HFFc6 (cell line): ENCODE results near the gene FBXO5. TPM values are rescaled to one million over a fixed set of nuclear protein-coding genes. Genes with fewer than 3 reads are reported as not detected.

Experiments
- DNase-seq: peaks from one replicate; pipeline ENCODE4 v3.0.0-alpha.2; 2018
- H3K27ac Mint-ChIP-seq: 2 replicates; pipeline ENCODE4 v1.8.0; 2020; ENCODE audit warnings: mild to moderate bottlenecking, mixed read lengths
- H3K27me3 Mint-ChIP-seq: 2 replicates; pipeline ENCODE4 v1.8.0; 2021; ENCODE audit warnings: mild to moderate bottlenecking, moderate library complexity, mixed read lengths; ENCODE audit not compliant: insufficient read depth
- H3K36me3 Mint-ChIP-seq: 2 replicates; pipeline ENCODE4 v1.8.0; 2021; ENCODE audit warnings: low read depth, mixed read lengths
- H3K4me1 Mint-ChIP-seq: 2 replicates; pipeline ENCODE4 v1.8.0; 2020; ENCODE audit warnings: low read depth, mixed read lengths
- H3K4me3 Mint-ChIP-seq: 2 replicates; pipeline ENCODE4 v1.8.0; 2020; ENCODE audit warnings: mild to moderate bottlenecking, moderate library complexity, mixed read lengths
- H3K9me3 Mint-ChIP-seq: 2 replicates; pipeline ENCODE4 v1.8.0; 2020; ENCODE audit warnings: mild to moderate bottlenecking, mixed read lengths
- CTCF ChIP-seq: fragments of 200-600 bp; sonication (generic); IDR thresholded peaks from 2 replicates; pipeline ENCODE4 v1.5.0; 2021; ENCODE audit warnings: antibody characterized with exemption, mild to moderate bottlenecking
- long read RNA-seq: library from polyadenylated mRNA; unstranded; transcript quantifications from one replicate; pipeline ENCODE4 v2.0.0, GENCODE V29; 2019
- total RNA-seq, 6 experiments: library from RNA; stranded (reverse); fragmentation: NEBNext Ultra II Directional; extraction: Animal tissue kit (Norgen Biotek cat#: 25700); gene quantifications; 2 replicates in 1 of 6; 3 replicates in 5 of 6; pipeline ENCODE4 v1.2.3, GENCODE V29; 2021

Gene FBXO5
- 10 to 100 TPM; 12.7 to 26.9 (median 23.7) TPM for total RNA-seq
- long read RNA-seq, transcript FBXO5-201 (5 exons, 2,037 nt) = major isoform, 8 of 13 reads
- long read RNA-seq, partial matches to known transcripts = 2 of 13 reads
- long read RNA-seq, other reads (novel, unspliced or antisense) = 0 of 13 reads

GRCh38 chr6:152982904-152983636 is at the start of gene FBXO5:
Gene FBXO5, minus strand, starts transcription at chr6:152983041. Its CDS starts 82 bp downstream, at chr6:152982959.
- peaks cover 7% of the 10 kb centered on the region for H3K36me3 Mint-ChIP-seq
- peak within 1 kb of the TSS; percentile 100 for H3K27ac Mint-ChIP-seq
- peaks cover 1% of the 10 kb centered on the region for H3K27me3 Mint-ChIP-seq
- H3K4me3 Mint-ChIP-seq = peak within 1 kb of the TSS; percentile 99
- peaks cover 46% of the 10 kb centered on the region for H3K4me1 Mint-ChIP-seq
- DNase-seq = peak; percentile 96
- H3K9me3 Mint-ChIP-seq = no peaks in the 10 kb centered on the region
- no peak for TF ChIP-seq CTCF

- peak; percentile 84 for TF ChIP-seq CTCF
- Mint-ChIP-seq H3K36me3 (no peaks in the 10 kb centered on the region), H3K27ac (no peak overlapping the region), H3K9me3 (no peaks in the 10 kb centered on the region), H3K4me3 (no peak overlapping the region), H3K27me3 (no peaks in the 10 kb centered on the region; the same call in 1 of the 2 replicates), H3K4me1 (peaks cover 19% of the 10 kb centered on the region)
- peak; percentile 56 for DNase-seq
Measured at GRCh38 chr6:153032255-153032882, 49.5 kb upstream of the FBXO5 start.

- Mint-ChIP-seq H3K36me3 (no peaks in the 10 kb centered on the region), H3K27ac (no peak overlapping the region), H3K4me3 (no peak overlapping the region), H3K9me3 (no peaks in the 10 kb centered on the region), H3K4me1 (peaks cover 19% of the 10 kb centered on the region), H3K27me3 (no peaks in the 10 kb centered on the region; the same call in 1 of the 2 replicates)
- no peak for TF ChIP-seq CTCF
- DNase-seq = no peak
Measured at GRCh38 chr6:153031335-153031955, 48.6 kb upstream of the FBXO5 start.

- Mint-ChIP-seq H3K27me3 (no peaks in the 10 kb centered on the region), H3K4me1 (peaks cover 19% of the 10 kb centered on the region), H3K4me3 (no peak overlapping the region), H3K27ac (no peak overlapping the region), H3K9me3 (no peaks in the 10 kb centered on the region), H3K36me3 (no peaks in the 10 kb centered on the region)
- DNase-seq = no peak
- TF ChIP-seq CTCF = no peak
Measured at GRCh38 chr6:153028963-153029362, 46.1 kb upstream of the FBXO5 start.

GRCh38 chr6:153028286-153028685 is 45.4 kb upstream of the FBXO5 start:
- DNase-seq = no peak
- no peaks in the 10 kb centered on the region for H3K36me3 Mint-ChIP-seq
- H3K27ac Mint-ChIP-seq = no peak overlapping the region
- no peaks in the 10 kb centered on the region; the same call in 1 of the 2 replicates for H3K27me3 Mint-ChIP-seq
- no peaks in the 10 kb centered on the region for H3K9me3 Mint-ChIP-seq
- TF ChIP-seq CTCF = no peak
- peaks cover 19% of the 10 kb centered on the region for H3K4me1 Mint-ChIP-seq
- H3K4me3 Mint-ChIP-seq = no peak overlapping the region
